Measurements from ENCODE around the gene B4GALT5.

DNA sequence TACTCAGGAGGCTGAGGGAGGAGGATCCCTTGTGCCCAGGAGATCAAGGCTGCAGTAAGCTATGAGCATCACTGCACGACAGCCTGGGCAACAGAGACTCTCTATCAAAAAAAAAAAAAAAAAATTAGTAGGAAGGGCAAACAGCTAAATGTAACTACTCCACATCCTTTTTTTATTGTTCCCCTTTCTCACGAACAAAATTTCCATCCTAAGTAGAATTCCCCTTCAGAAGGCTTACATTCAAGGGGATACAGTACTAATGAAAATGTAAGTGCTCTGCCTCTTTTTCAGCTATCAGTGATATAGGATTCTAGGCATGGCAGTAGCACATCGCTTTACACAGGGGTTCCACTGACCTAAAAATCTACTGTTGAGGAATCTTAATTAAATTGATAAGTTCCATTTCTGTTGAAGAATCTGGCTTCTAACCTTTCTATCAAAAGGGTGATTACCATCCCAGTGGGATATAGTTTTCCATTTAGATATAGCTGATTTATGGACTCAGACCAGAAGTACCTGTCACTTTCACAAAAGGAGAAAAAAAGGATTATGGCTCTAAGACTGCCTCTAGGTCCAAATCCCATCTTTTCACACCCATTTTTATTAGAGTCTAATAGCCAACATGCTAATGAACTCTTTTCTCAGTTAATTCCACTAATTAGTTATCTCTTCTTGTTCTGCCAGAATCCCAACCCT, 2.6 kb downstream of the B4GALT5 start:
- TF ChIP-seq, protein P1, sequence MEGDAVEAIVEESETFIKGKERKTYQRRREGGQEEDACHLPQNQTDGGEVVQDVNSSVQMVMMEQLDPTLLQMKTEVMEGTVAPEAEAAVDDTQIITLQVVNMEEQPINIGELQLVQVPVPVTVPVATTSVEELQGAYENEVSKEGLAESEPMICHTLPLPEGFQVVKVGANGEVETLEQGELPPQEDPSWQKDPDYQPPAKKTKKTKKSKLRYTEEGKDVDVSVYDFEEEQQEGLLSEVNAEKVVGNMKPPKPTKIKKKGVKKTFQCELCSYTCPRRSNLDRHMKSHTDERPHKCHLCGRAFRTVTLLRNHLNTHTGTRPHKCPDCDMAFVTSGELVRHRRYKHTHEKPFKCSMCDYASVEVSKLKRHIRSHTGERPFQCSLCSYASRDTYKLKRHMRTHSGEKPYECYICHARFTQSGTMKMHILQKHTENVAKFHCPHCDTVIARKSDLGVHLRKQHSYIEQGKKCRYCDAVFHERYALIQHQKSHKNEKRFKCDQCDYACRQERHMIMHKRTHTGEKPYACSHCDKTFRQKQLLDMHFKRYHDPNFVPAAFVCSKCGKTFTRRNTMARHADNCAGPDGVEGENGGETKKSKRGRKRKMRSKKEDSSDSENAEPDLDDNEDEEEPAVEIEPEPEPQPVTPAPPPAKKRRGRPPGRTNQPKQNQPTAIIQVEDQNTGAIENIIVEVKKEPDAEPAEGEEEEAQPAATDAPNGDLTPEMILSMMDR (IDR thresholded peaks at IDR 0.05) = no peak
- no peak for TF ChIP-seq POLR2A (IDR thresholded peaks at IDR 0.05)
- TF ChIP-seq POLR2AphosphoS5 (IDR thresholded peaks at IDR 0.05) = no peak
